ENCODE measurements around the gene PHACTR3. TPM values are rescaled to one million over a fixed set of nuclear protein-coding genes. Genes with fewer than 3 reads are reported as not detected.

The PHACTR3 gene
- total RNA-seq, 1 donor from 2014 or later, result 8.7 TPM

GRCh38 chr20:59764037-59764436 lies 159.7 kb downstream of the PHACTR3 start:
- no peak overlapping the region for H3K27ac Mint-ChIP-seq (ENCODE audit: unreplicated experiment)
- TF ChIP-seq, protein P1, sequence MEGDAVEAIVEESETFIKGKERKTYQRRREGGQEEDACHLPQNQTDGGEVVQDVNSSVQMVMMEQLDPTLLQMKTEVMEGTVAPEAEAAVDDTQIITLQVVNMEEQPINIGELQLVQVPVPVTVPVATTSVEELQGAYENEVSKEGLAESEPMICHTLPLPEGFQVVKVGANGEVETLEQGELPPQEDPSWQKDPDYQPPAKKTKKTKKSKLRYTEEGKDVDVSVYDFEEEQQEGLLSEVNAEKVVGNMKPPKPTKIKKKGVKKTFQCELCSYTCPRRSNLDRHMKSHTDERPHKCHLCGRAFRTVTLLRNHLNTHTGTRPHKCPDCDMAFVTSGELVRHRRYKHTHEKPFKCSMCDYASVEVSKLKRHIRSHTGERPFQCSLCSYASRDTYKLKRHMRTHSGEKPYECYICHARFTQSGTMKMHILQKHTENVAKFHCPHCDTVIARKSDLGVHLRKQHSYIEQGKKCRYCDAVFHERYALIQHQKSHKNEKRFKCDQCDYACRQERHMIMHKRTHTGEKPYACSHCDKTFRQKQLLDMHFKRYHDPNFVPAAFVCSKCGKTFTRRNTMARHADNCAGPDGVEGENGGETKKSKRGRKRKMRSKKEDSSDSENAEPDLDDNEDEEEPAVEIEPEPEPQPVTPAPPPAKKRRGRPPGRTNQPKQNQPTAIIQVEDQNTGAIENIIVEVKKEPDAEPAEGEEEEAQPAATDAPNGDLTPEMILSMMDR (IDR thresholded peaks at IDR 0.05; ENCODE audit: unreplicated experiment), result no peak

DNA sequence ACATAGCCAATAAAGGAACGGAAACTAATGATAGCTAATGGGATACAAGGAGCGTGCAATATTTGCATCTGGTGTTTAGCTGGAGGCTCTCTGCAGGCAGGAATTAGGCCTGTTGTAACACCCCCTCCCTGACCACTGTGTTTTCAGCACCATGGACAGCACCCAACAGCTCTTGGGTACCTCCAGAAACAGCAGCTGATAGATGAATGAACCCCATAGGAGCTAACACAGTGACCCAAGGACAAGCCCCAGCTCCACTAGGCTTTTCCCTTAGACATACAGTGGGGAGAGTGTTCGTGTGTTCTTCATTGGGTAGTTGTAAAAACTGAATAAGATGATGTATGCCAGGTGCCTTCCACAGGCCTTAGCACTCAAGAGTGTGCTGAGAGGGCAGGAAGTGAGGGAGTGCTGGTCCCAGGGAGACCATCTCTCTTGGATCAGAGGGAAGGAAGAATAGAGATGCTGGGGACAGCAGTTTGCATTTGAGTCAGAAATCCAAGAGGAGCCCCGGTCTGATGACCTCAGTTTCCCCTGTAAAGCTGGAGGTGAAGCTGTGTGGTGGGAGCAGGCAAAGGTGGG lies 161.3 kb downstream of the PHACTR3 start:
- H3K27ac Mint-ChIP-seq (ENCODE audit: unreplicated experiment), result no peak overlapping the region
- H3K4me3 Mint-ChIP-seq (ENCODE audit: unreplicated experiment), result no peak overlapping the region
- TF ChIP-seq, protein P1 (IDR thresholded peaks at IDR 0.05; ENCODE audit: unreplicated experiment), result no peak
- peak; percentile 44 for DNase-seq (ENCODE audit: low spot score)
- H3K36me3 Mint-ChIP-seq (ENCODE audit: low read depth, unreplicated experiment), result peaks cover 8% of the 10 kb centered on the region
- H3K4me1 Mint-ChIP-seq (ENCODE audit: unreplicated experiment), result no peaks in the 10 kb centered on the region
- peaks cover 5% of the 10 kb centered on the region for H3K27me3 Mint-ChIP-seq (ENCODE audit: unreplicated experiment)
- H3K9me3 Mint-ChIP-seq (ENCODE audit: unreplicated experiment), result no peaks in the 10 kb centered on the region

More at GRCh38 chr20:59764037-59764436, 159.7 kb downstream of the PHACTR3 start:
- Mint-ChIP-seq H3K4me3 (ENCODE audit: unreplicated experiment) (no peak overlapping the region), H3K9me3 (ENCODE audit: unreplicated experiment) (no peaks in the 10 kb centered on the region), H3K4me1 (ENCODE audit: unreplicated experiment) (no peaks in the 10 kb centered on the region), H3K36me3 (ENCODE audit: low read depth, unreplicated experiment) (peaks cover 13% of the 10 kb centered on the region), H3K27me3 (ENCODE audit: unreplicated experiment) (peaks cover 3% of the 10 kb centered on the region)
- no peak for DNase-seq (ENCODE audit: low spot score)

DNA sequence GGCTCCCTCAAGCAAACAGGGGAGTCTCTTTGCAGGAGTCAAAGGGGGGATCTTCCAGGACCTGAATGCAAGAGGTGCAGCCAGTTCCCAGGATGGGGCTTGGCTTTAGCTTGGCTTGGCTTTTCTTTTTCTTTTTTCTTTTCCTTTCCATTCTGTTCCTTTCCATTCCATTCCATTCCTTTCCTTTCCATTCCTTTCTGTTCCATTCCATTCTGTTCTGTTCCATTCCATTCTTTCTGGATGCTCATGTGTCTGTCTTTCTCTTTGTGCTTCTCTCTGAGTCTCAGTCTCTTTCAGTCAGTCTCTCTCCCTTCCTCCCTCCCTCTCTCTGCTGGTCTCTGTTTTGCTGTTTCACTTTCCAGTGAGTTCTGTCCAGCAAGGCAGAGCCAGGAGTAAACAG lies 163.3 kb downstream of the PHACTR3 start:
- Mint-ChIP-seq H3K36me3 (ENCODE audit: low read depth, unreplicated experiment) (peaks cover 8% of the 10 kb centered on the region), H3K4me1 (ENCODE audit: unreplicated experiment) (no peaks in the 10 kb centered on the region), H3K27me3 (ENCODE audit: unreplicated experiment) (peaks cover 5% of the 10 kb centered on the region)

GRCh38 chr20:59770270-59770669 lies 165.9 kb downstream of the PHACTR3 start:
- peaks cover 7% of the 10 kb centered on the region for H3K27me3 Mint-ChIP-seq (ENCODE audit: unreplicated experiment)
- H3K4me3 Mint-ChIP-seq (ENCODE audit: unreplicated experiment), result no peak overlapping the region
- TF ChIP-seq, protein P1 (IDR thresholded peaks at IDR 0.05; ENCODE audit: unreplicated experiment), result peak; percentile 43
- peaks cover 17% of the 10 kb centered on the region for H3K36me3 Mint-ChIP-seq (ENCODE audit: low read depth, unreplicated experiment)
- H3K27ac Mint-ChIP-seq (ENCODE audit: unreplicated experiment), result no peak overlapping the region
- H3K9me3 Mint-ChIP-seq (ENCODE audit: unreplicated experiment), result no peaks in the 10 kb centered on the region
- no peak for DNase-seq (ENCODE audit: low spot score)
- peaks cover 2% of the 10 kb centered on the region for H3K4me1 Mint-ChIP-seq (ENCODE audit: unreplicated experiment)

More for the DNA sequence above, 163.3 kb downstream of the PHACTR3 start:
- H3K4me3 Mint-ChIP-seq (ENCODE audit: unreplicated experiment), result no peak overlapping the region
- TF ChIP-seq, protein P1 (IDR thresholded peaks at IDR 0.05; ENCODE audit: unreplicated experiment), result no peak
- no peak overlapping the region for H3K27ac Mint-ChIP-seq (ENCODE audit: unreplicated experiment)
- DNase-seq (ENCODE audit: low spot score), result no peak
- H3K9me3 Mint-ChIP-seq (ENCODE audit: unreplicated experiment), result no peaks in the 10 kb centered on the region

GRCh38 chr20:59770851-59771250 lies 166.5 kb downstream of the PHACTR3 start:
- H3K36me3 Mint-ChIP-seq (ENCODE audit: low read depth, unreplicated experiment), result peaks cover 17% of the 10 kb centered on the region
- H3K4me3 Mint-ChIP-seq (ENCODE audit: unreplicated experiment), result no peak overlapping the region
- DNase-seq (ENCODE audit: low spot score), result no peak
- peaks cover 2% of the 10 kb centered on the region for H3K4me1 Mint-ChIP-seq (ENCODE audit: unreplicated experiment)
- no peak overlapping the region for H3K27ac Mint-ChIP-seq (ENCODE audit: unreplicated experiment)
- TF ChIP-seq, protein P1 (IDR thresholded peaks at IDR 0.05; ENCODE audit: unreplicated experiment), result no peak
- H3K9me3 Mint-ChIP-seq (ENCODE audit: unreplicated experiment), result no peaks in the 10 kb centered on the region
- peaks cover 7% of the 10 kb centered on the region for H3K27me3 Mint-ChIP-seq (ENCODE audit: unreplicated experiment)
